Heart left ventricle (tissue), 13 donors: ENCODE results near the gene DRD2.

Source experiments
- POLR2A ChIP-seq, 2 donors: fragments of 450-650 bp; IDR thresholded peaks; one replicate each; pipeline ENCODE4 v1.6.1; 2017; ENCODE audit warnings: antibody characterized with exemption in 2 of 2, mild to moderate bottlenecking in 2 of 2, moderate library complexity in 2 of 2
- TF ChIP-seq, protein P1 (sequence below), 12 donors: fragments of 200-600 bp; sonication (generic) in 4 of 12; IDR thresholded peaks; one replicate each; pipeline versions ENCODE4 v1.5.0 to v1.8.0; 2018 to 2022; ENCODE audit warnings: antibody characterized with exemption in 12 of 12, mild to moderate bottlenecking in 5 of 12
- donor health status: ischemic (EF 13 %, LVEDD 7.1; RV severe dilation, severe dysfunction).
- donor health status: DM: no; HTN: yes; CAD: no.
- donor health status: DM: no; HTN: no; CAD: no.
- donor health status: ischemic (EF 25% LVEDD 6.9; RV normal size, moderate dysfunction).
- donor health status: ischemic (EF 25% LVEDD 5.7; RV mildly dilated, moderate dysfunction).
- donor health status: ischemic (EF 35%, LVEDD 5.7; RV mildly dilated, moderate dysfunction).
- donor health status: nonischemic (EF 11% LVEDD 7.7; RV severe dilation, severe dysfunction).
- donor health status: DM: yes; HTN: yes; CAD: no.
- donor health status: PGD.
- donor health status: ischemic (EF 29% LVEDD 5.4; RV normal size, mild dysfunction).
- donor health status: nonischemic (EF 23%, LVEDD 6.1; RV moderate dilation, normal function).

GRCh38 chr11:113493206-113493605 lies 18.0 kb upstream of the DRD2 start:
- TF ChIP-seq, protein P1, sequence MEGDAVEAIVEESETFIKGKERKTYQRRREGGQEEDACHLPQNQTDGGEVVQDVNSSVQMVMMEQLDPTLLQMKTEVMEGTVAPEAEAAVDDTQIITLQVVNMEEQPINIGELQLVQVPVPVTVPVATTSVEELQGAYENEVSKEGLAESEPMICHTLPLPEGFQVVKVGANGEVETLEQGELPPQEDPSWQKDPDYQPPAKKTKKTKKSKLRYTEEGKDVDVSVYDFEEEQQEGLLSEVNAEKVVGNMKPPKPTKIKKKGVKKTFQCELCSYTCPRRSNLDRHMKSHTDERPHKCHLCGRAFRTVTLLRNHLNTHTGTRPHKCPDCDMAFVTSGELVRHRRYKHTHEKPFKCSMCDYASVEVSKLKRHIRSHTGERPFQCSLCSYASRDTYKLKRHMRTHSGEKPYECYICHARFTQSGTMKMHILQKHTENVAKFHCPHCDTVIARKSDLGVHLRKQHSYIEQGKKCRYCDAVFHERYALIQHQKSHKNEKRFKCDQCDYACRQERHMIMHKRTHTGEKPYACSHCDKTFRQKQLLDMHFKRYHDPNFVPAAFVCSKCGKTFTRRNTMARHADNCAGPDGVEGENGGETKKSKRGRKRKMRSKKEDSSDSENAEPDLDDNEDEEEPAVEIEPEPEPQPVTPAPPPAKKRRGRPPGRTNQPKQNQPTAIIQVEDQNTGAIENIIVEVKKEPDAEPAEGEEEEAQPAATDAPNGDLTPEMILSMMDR (IDR thresholded peaks at IDR 0.05): no peak
- no peak for TF ChIP-seq POLR2A (IDR thresholded peaks at IDR 0.05)
